WTC11 (cell line): ENCODE data around the gene YEATS2. TPM values are rescaled to one million over a fixed set of nuclear protein-coding genes. Genes with fewer than 3 reads are reported as not detected.

Experiments used
- ATAC-seq: fragments of 200-7000 bp; cut with Tn5 transposase; 2 replicates; pipeline ENCODE4 v1.10.0; 2021; ENCODE audit warnings: mild to moderate bottlenecking, moderate library complexity
- CTCF ChIA-PET: fragments of 300-600 bp; sonication (Branson Sonifier 250); formaldehyde crosslinking; loops from one replicate; lab custom pipeline; 2021; ENCODE audit warnings: antibody characterized with exemption; lab: Charles Lee
- POLR2A ChIA-PET: fragments of 350-600 bp; sonication (Branson Sonifier 250); formaldehyde crosslinking; loops from one replicate; lab custom pipeline; 2021; ENCODE audit warnings: antibody characterized with exemption; lab: Charles Lee
- DNase-seq: peaks from one replicate; pipeline ENCODE4 v3.0.0; 2021; ENCODE audit warnings: low spot score
- H3K27ac Mint-ChIP-seq: 2 replicates; pipeline ENCODE4 v1.8.0; 2021; ENCODE audit warnings: mixed read lengths
- H3K27me3 Mint-ChIP-seq: 2 replicates; pipeline ENCODE4 v1.8.0; 2021; ENCODE audit warnings: low read depth, mild to moderate bottlenecking, moderate library complexity, mixed read lengths
- H3K36me3 Mint-ChIP-seq: 2 replicates; pipeline ENCODE4 v1.8.0; 2021; ENCODE audit warnings: mixed read lengths
- H3K4me1 Mint-ChIP-seq: 2 replicates; pipeline ENCODE4 v1.8.0; 2022; ENCODE audit warnings: mixed read lengths
- H3K4me3 Mint-ChIP-seq: 2 replicates; pipeline ENCODE4 v1.8.0; 2021; ENCODE audit warnings: mild to moderate bottlenecking, moderate library complexity, mixed read lengths
- H3K9me3 Mint-ChIP-seq: 2 replicates; pipeline ENCODE4 v1.8.0; 2021; ENCODE audit warnings: mixed read lengths
- ATF1 ChIP-seq: sonication (generic); formaldehyde crosslinking; IDR thresholded peaks from 2 replicates; pipeline ENCODE4 v1.8.1; 2023; ENCODE audit warnings: mild to moderate bottlenecking, moderate library complexity, missing genetic modification reagents
- CBFB ChIP-seq: sonication (generic); formaldehyde crosslinking; IDR thresholded peaks from 2 replicates; pipeline ENCODE4 v1.8.1; 2022; ENCODE audit warnings: mild to moderate bottlenecking, low read depth, missing genetic modification reagents
- CREB1 ChIP-seq: sonication (generic); formaldehyde crosslinking; IDR thresholded peaks from 2 replicates; pipeline ENCODE4 v1.8.0; 2023; ENCODE audit warnings: mild to moderate bottlenecking, missing genetic modification reagents
- CREM ChIP-seq: sonication (generic); formaldehyde crosslinking; IDR thresholded peaks from 2 replicates; pipeline ENCODE4 v1.8.1; 2022; ENCODE audit warnings: mild to moderate bottlenecking, missing genetic modification reagents, moderate library complexity
- EMX1 ChIP-seq: fragments of 250-450 bp; sonication (Bioruptor Pico); IDR thresholded peaks from 2 replicates; pipeline ENCODE4 v1.8.0; 2021; ENCODE audit warnings: mild to moderate bottlenecking
- ESRRA ChIP-seq: sonication (generic); formaldehyde crosslinking; IDR thresholded peaks from 2 replicates; pipeline ENCODE4 v1.8.1; 2022; ENCODE audit warnings: mild to moderate bottlenecking, missing genetic modification reagents, borderline replicate concordance
- FOXK1 ChIP-seq: sonication (generic); formaldehyde crosslinking; IDR thresholded peaks from 2 replicates; pipeline ENCODE4 v1.8.0; 2022; ENCODE audit warnings: mild to moderate bottlenecking, moderate library complexity, missing genetic modification reagents
- GRHL2 ChIP-seq: fragments of 250-450 bp; sonication (Bioruptor Pico); IDR thresholded peaks from 2 replicates; pipeline ENCODE4 v1.8.0; 2022; ENCODE audit warnings: mild to moderate bottlenecking, moderate library complexity; ENCODE audit not compliant: insufficient replicate concordance, severe bottlenecking
- JUN ChIP-seq: sonication (generic); formaldehyde crosslinking; IDR thresholded peaks from 2 replicates; pipeline ENCODE4 v1.8.0; 2023; ENCODE audit warnings: mild to moderate bottlenecking, missing genetic modification reagents
- NFYB ChIP-seq: sonication (generic); formaldehyde crosslinking; conservative IDR thresholded peaks from 2 replicates; pipeline ENCODE4 v1.8.0; 2022; ENCODE audit warnings: low read depth, missing genetic modification reagents
- NR2C2 ChIP-seq: sonication (generic); formaldehyde crosslinking; IDR thresholded peaks from 2 replicates; pipeline ENCODE4 v1.8.0; 2022; ENCODE audit warnings: mild to moderate bottlenecking, missing genetic modification reagents
- NR3C1 ChIP-seq: sonication (generic); formaldehyde crosslinking; conservative IDR thresholded peaks from 2 replicates; pipeline ENCODE4 v1.8.1; 2023; ENCODE audit warnings: low read depth, mild to moderate bottlenecking, missing genetic modification reagents
- RORB ChIP-seq: fragments of 250-450 bp; sonication (Bioruptor Pico); IDR thresholded peaks from 2 replicates; pipeline ENCODE4 v1.9.0; 2021; ENCODE audit warnings: mild to moderate bottlenecking
- SMAD3 ChIP-seq: sonication (generic); formaldehyde crosslinking; IDR thresholded peaks from 2 replicates; pipeline ENCODE4 v1.8.0; 2022; ENCODE audit warnings: missing genetic modification reagents, mild to moderate bottlenecking, borderline replicate concordance
- SMAD4 ChIP-seq: sonication (generic); formaldehyde crosslinking; IDR thresholded peaks from 2 replicates; pipeline ENCODE4 v1.8.0; 2022; ENCODE audit warnings: mild to moderate bottlenecking, missing genetic modification reagents
- SP1 ChIP-seq: sonication (generic); formaldehyde crosslinking; conservative IDR thresholded peaks from 2 replicates; pipeline ENCODE4 v1.8.1; 2022; ENCODE audit warnings: missing genetic modification reagents
- ZNF219 ChIP-seq: sonication (generic); formaldehyde crosslinking; IDR thresholded peaks from 2 replicates; pipeline ENCODE4 v1.8.0; 2023; ENCODE audit warnings: missing genetic modification reagents, mild to moderate bottlenecking, borderline replicate concordance
- ZNF396 ChIP-seq: fragments of 250-450 bp; sonication (Bioruptor Pico); IDR thresholded peaks from 2 replicates; pipeline ENCODE4 v1.8.0; 2021; ENCODE audit warnings: mild to moderate bottlenecking, moderate library complexity, borderline replicate concordance
- total RNA-seq: library from RNA; stranded (reverse); gene quantifications from 3 replicates; pipeline ENCODE4 v1.2.3, GENCODE V29; 2021
- TF ChIP-seq, protein P1 (sequence below): sonication (generic); formaldehyde crosslinking; IDR thresholded peaks from 2 replicates; pipeline ENCODE4 v1.8.1; 2023; ENCODE audit warnings: mild to moderate bottlenecking, moderate library complexity, missing genetic modification reagents
- TF ChIP-seq, protein P2 (sequence below): fragments of 250-450 bp; sonication (Bioruptor Pico); IDR thresholded peaks from 2 replicates; pipeline ENCODE4 v2.1.2; 2022; ENCODE audit warnings: mild to moderate bottlenecking, moderate library complexity
- TF ChIP-seq, protein P3 (sequence below): sonication (generic); formaldehyde crosslinking; IDR thresholded peaks from 2 replicates; pipeline ENCODE4 v1.8.1; 2023; ENCODE audit warnings: mild to moderate bottlenecking, missing genetic modification reagents, moderate library complexity
- TF ChIP-seq, protein P4 (sequence below): sonication (generic); formaldehyde crosslinking; IDR thresholded peaks from 2 replicates; pipeline ENCODE4 v1.8.1; 2022; ENCODE audit warnings: mild to moderate bottlenecking, moderate library complexity, missing genetic modification reagents
- TF ChIP-seq, protein P5 (sequence below): fragments of 250-450 bp; sonication (Bioruptor Pico); IDR thresholded peaks from 2 replicates; pipeline ENCODE4 v1.9.0; 2021; ENCODE audit warnings: mild to moderate bottlenecking, borderline replicate concordance
- TF ChIP-seq, protein P6 (sequence below): sonication (generic); formaldehyde crosslinking; IDR thresholded peaks from 2 replicates; pipeline ENCODE4 v1.8.0; 2022; ENCODE audit warnings: mild to moderate bottlenecking, missing genetic modification reagents

YEATS2 gene
- total RNA-seq, 1 experiment from 2014 or later, result 42.5 TPM

DNA sequence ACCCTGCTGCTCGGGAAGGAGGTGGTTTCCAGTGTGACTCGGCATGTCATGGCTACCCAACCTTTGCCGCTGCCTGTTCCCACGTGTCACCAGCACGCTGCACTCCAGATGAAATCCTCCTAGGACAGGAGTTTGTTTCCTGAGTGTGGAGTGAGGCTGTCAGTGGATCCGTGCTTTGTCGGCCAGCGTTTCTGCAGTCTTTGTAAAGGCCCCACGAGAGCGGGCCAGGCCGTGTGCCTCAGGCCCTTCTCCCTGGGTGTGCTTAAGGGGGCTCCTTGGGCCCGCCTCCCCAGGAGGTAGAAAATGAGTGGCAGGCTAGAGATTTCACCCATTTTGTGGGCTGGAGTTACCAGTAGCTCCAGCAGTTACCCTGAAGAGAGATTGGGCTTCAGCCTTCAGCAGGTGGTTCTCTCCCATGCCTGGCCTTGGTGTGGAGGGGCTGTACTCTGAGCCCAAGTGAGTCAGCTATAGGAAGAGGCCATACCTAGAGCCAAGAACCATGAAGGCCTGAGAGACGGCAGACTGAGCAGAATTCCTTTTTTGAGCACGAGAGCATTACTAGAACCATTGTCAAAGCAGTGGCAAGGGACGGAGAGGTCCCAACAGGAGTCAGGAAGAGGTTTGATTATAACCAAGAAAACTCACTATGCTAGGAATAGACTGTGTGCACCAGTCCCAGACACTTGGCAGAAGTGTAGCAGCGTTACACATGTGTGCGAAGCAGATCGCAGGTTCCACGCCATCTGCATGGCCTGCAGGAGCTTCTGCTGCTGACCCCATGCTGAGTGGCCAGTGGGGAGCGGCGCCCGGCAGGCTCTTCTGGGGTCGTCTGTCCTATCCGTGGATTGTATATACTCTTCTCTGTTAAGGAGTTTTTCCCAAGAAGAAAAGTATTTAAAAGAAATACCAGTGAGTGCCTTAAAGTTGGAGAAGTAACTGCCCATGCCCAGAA lies 113.3 kb downstream of the YEATS2 start:
- CTCF ChIA-PET, result no interaction called here
- TF ChIP-seq, protein P1, sequence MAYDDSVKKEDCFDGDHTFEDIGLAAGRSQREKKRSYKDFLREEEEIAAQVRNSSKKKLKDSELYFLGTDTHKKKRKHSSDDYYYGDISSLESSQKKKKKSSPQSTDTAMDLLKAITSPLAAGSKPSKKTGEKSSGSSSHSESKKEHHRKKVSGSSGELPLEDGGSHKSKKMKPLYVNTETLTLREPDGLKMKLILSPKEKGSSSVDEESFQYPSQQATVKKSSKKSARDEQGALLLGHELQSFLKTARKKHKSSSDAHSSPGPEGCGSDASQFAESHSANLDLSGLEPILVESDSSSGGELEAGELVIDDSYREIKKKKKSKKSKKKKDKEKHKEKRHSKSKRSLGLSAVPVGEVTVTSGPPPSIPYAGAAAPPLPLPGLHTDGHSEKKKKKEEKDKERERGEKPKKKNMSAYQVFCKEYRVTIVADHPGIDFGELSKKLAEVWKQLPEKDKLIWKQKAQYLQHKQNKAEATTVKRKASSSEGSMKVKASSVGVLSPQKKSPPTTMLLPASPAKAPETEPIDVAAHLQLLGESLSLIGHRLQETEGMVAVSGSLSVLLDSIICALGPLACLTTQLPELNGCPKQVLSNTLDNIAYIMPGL (CRISPR knock-in tag), result no peak
- TF ChIP-seq CREM (CRISPR knock-in tag) (no peak), EMX1 (CRISPR knock-in tag) (no peak), ESRRA (CRISPR knock-in tag) (no peak), FOXK1 (CRISPR knock-in tag) (no peak), ZNF219 (CRISPR knock-in tag) (no peak)
- TF ChIP-seq, all 79 proteins: peak for 0
- DNase-seq (no peak), ATAC-seq (no peak)
- Mint-ChIP-seq H3K36me3 (peaks cover 61% of the 10 kb centered on the region), H3K27me3 (no peaks in the 10 kb centered on the region), H3K27ac (peak overlapping the region; percentile 65; the same call in 1 of the 2 replicates), H3K9me3 (no peaks in the 10 kb centered on the region), H3K4me3 (no peak overlapping the region), H3K4me1 (no peaks in the 10 kb centered on the region)
- POLR2A ChIA-PET, result no interaction called here

DNA sequence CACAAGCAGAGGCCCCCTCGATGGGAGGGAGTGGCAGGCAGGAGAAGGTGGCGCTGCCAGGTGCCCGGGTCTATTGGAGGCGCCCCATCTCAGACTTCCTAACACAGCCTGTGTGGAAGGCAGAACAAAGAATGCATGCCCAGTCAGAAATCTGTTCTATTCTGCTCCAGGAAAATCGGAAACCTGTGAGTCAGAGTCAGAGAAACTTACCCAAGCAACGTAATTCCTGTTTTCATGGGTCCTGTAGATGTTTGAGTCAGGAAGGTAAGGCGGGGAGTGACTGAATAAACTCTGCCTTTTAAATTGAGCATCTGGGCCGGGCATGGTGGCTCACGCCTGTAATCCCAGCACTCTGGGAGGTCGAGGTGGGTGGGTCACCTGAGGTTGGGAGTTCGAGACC lies 114.0 kb downstream of the YEATS2 start:
- Mint-ChIP-seq H3K9me3 (no peaks in the 10 kb centered on the region), H3K27me3 (no peaks in the 10 kb centered on the region), H3K27ac (peak overlapping the region; percentile 65; the same call in 1 of the 2 replicates), H3K4me3 (no peak overlapping the region), H3K4me1 (no peaks in the 10 kb centered on the region), H3K36me3 (peaks cover 61% of the 10 kb centered on the region)
- DNase-seq (no peak), ATAC-seq (no peak)
- ChIA-PET POLR2A (no interaction called here), CTCF (no interaction called here)
- no peak for TF ChIP-seq SMAD4 (CRISPR knock-in tag)
- TF ChIP-seq SMAD3 (CRISPR knock-in tag), result no peak
- TF ChIP-seq, protein P2, sequence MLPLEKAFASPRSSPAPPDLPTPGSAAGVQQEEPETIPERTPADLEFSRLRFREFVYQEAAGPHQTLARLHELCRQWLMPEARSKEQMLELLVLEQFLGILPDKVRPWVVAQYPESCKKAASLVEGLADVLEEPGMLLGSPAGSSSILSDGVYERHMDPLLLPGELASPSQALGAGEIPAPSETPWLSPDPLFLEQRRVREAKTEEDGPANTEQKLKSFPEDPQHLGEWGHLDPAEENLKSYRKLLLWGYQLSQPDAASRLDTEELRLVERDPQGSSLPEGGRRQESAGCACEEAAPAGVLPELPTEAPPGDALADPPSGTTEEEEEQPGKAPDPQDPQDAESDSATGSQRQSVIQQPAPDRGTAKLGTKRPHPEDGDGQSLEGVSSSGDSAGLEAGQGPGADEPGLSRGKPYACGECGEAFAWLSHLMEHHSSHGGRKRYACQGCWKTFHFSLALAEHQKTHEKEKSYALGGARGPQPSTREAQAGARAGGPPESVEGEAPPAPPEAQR (CRISPR knock-in tag), result no peak
- TF ChIP-seq, protein P3, sequence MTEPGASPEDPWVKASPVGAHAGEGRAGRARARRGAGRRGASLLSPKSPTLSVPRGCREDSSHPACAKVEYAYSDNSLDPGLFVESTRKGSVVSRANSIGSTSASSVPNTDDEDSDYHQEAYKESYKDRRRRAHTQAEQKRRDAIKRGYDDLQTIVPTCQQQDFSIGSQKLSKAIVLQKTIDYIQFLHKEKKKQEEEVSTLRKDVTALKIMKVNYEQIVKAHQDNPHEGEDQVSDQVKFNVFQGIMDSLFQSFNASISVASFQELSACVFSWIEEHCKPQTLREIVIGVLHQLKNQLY (CRISPR knock-in tag), result no peak
- TF ChIP-seq CBFB, result no peak
- no peak for TF ChIP-seq RORB (CRISPR knock-in tag)
- TF ChIP-seq GRHL2 (CRISPR knock-in tag), result no peak
- no peak for TF ChIP-seq NR2C2 (CRISPR knock-in tag)
- no peak for TF ChIP-seq JUN (CRISPR knock-in tag)
- TF ChIP-seq, protein P4, sequence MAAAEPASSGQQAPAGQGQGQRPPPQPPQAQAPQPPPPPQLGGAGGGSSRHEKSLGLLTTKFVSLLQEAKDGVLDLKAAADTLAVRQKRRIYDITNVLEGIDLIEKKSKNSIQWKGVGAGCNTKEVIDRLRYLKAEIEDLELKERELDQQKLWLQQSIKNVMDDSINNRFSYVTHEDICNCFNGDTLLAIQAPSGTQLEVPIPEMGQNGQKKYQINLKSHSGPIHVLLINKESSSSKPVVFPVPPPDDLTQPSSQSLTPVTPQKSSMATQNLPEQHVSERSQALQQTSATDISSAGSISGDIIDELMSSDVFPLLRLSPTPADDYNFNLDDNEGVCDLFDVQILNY (CRISPR knock-in tag), result no peak
- TF ChIP-seq, protein P5, sequence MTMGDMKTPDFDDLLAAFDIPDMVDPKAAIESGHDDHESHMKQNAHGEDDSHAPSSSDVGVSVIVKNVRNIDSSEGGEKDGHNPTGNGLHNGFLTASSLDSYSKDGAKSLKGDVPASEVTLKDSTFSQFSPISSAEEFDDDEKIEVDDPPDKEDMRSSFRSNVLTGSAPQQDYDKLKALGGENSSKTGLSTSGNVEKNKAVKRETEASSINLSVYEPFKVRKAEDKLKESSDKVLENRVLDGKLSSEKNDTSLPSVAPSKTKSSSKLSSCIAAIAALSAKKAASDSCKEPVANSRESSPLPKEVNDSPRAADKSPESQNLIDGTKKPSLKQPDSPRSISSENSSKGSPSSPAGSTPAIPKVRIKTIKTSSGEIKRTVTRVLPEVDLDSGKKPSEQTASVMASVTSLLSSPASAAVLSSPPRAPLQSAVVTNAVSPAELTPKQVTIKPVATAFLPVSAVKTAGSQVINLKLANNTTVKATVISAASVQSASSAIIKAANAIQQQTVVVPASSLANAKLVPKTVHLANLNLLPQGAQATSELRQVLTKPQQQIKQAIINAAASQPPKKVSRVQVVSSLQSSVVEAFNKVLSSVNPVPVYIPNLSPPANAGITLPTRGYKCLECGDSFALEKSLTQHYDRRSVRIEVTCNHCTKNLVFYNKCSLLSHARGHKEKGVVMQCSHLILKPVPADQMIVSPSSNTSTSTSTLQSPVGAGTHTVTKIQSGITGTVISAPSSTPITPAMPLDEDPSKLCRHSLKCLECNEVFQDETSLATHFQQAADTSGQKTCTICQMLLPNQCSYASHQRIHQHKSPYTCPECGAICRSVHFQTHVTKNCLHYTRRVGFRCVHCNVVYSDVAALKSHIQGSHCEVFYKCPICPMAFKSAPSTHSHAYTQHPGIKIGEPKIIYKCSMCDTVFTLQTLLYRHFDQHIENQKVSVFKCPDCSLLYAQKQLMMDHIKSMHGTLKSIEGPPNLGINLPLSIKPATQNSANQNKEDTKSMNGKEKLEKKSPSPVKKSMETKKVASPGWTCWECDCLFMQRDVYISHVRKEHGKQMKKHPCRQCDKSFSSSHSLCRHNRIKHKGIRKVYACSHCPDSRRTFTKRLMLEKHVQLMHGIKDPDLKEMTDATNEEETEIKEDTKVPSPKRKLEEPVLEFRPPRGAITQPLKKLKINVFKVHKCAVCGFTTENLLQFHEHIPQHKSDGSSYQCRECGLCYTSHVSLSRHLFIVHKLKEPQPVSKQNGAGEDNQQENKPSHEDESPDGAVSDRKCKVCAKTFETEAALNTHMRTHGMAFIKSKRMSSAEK (CRISPR knock-in tag), result no peak
- no peak for TF ChIP-seq NR3C1 (CRISPR knock-in tag)
- TF ChIP-seq CREB1, result no peak
- no peak for TF ChIP-seq NFYB
- TF ChIP-seq ZNF396 (CRISPR knock-in tag), result no peak
- TF ChIP-seq, protein P6, sequence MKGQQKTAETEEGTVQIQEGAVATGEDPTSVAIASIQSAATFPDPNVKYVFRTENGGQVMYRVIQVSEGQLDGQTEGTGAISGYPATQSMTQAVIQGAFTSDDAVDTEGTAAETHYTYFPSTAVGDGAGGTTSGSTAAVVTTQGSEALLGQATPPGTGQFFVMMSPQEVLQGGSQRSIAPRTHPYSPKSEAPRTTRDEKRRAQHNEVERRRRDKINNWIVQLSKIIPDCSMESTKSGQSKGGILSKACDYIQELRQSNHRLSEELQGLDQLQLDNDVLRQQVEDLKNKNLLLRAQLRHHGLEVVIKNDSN (CRISPR knock-in tag), result no peak
- no peak for TF ChIP-seq ATF1 (CRISPR knock-in tag)
- no peak for TF ChIP-seq SP1 (CRISPR knock-in tag)
